NCI-H226 (cell line): ENCODE data around the gene C11orf52.
"Not testable (repeated sequence)": the region's sequence is repeated elsewhere in the genome, so short reads cannot be mapped to it uniquely, and the experiment has no call there.

Experiments used
- DNase-seq: peaks from one replicate; pipeline ENCODE4 v3.0.0-alpha.2; 2015

C11orf52 gene, protein sequence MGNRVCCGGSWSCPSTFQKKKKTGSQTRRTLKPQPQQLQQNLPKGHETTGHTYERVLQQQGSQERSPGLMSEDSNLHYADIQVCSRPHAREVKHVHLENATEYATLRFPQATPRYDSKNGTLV

DNA sequence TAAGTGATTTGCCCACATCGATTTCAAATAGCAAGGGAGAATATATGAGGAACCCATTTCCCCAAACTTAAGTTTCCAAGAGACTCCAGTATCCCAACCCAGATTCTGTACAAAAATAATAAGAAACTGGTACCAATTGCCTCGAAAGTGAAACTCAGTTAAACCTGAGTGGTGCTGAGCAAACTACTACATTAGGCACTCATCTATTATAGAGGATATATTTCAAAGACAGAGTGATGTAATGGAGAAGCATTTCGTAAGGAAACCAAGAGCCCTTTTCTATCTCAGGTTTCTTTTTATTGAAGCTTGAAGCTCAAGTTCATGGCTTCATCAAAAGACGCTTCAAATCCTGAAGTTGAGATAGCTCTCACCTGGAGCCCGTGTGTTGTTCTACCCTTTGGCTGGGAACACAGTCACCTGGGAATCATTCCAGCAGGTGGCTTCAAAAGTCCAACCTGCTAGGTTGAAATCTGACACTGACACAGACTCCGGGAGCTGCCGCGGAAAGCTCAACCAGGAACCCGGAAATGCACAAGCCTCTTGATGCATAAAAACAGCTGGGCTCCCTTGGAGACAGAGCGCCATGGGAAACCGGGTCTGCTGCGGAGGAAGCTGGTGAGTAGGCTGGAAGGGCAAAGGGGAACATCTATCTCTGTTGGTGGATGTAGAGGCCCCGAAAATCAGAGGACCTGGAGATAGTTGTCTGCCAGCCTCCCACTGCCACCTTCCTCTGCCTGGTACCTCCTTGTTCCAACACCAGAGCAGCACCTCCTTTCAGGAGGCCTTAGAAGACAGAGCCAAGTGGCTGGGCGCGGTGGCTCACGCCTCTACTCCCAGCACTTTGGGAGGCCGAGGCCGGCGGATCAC, at the start of gene C11orf52:
Gene C11orf52, plus strand, starts transcription at position 524 of the 867 bp plus-strand sequence. Its CDS starts 60 bp downstream, at position 584.
- DNase-seq = no peak

DNA sequence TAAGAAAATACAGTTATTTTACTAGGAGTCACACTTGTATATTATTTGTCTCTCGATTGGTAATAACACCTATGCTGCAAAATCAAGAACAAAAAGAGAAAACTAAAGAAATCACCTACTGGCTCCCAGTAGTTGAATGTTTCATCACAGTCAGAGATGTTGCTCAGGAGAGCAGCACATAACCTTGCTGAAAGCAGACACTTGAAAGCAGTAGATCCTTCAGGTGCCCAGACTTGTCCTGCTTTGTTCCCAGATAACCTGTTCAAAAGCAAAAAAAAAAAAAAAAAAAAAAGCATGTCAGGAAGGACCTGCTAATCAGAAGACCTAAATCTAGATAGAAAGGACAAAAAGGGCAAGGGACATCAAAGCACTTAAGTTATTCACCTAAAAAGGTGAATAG, 48.6 kb upstream of the C11orf52 start:
- no peak for DNase-seq

DNA sequence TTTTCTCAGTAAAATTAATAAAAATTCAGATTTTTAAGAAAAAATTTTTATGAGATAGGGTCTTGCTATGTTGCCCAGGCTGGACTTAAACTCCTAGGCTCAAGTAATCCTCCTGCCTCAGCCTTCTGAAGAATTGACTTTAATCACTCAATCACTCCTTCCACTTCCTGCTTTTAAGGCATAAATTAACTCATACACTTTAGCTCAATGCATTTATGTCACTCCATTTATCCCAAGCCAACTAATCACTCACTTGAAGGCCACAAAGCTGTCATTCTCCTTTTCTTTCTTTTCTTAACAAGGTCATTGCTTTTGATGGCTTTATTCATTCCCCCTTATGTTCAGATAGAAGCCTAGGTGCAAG, 48.2 kb upstream of the C11orf52 start:
- no peak for DNase-seq

DNA sequence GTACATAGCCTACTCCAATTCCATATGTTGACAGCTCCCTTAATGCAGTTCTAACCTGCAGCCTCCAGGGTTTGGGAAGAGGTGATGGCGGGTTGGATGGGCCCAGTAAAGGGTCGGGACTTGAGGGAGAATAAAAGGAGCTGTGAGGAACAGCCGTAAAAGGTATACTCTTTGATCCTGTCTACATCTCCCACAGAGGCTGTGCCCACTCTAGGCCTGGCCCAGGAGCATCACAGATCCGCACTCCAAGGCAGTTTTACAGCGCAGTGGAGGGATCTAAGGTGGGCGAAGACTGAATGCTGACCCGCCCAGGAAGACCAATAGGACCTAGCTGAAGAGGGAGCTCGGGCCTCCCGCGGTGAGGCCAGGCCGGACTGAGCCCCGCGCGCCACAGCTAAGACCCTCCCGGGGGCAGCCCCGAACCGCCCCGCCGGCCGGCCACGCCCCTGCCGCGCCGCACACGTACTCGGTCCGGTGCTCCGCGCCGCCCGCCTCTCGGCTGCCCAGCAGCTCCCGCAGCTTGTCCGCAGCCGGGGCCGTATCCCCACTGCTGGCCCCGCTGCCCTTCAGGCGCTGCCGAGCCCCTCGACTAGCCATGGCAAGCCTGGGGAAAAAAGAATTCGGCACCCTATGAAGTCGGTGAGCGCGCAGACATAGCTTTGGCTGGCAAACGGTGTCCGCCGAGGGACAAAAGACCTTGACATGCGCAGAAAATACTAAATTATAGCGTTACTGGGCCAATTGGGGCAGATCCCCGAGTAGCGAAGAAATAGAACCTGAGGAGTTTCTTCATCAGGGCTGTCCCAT, 47.6 kb upstream of the C11orf52 start, which contains the start of gene ALG9:
Gene ALG9, minus strand, starts transcription at position 696 of the 807 bp plus-strand sequence. Its CDS starts 99 bp downstream, at position 597.
- DNase-seq = peak; percentile 66

DNA sequence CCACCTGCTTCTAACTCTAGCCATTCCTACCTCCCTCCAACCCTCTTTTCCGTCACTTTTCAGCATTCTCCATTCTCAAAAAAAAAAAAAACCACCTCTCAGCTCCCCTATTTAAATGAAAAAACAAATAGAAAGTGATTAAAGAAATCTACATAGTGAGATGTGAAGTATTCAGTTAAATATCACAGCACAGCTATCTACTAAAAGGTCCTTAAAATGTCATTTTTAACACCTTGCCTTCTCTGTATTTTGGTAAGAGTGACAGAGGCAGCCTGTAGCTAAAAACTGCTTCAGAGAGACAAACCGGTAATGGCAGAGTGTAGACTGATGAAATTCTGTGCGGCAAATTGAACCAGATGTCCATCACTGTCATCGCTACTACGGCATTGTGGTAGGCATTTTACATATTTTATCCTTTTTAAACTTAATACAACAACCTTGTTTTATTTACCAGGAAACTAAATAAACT, 47.0 kb upstream of the C11orf52 start:
- no peak for DNase-seq

DNA sequence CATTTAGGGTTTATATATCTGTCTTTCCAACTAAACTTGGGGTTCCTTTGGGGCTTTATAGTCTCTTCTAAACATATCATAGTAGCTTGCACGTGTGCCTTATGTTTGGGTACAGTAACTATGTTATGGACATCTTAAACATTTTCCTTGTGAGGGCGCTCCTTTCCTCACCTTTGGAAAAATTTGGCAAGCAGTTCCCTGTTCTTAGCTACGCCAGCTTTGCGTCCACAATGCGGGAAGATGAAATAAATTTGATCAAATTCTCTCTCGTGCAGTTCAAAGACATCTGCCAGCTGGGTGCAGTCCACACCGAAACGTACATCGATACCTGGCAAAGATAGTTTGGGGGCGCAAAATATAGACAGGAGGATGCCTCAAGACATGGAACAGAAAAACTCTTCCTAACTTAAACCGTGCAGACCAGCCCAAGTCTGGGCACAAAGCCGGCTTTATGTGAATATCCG, 40.3 kb upstream of the C11orf52 start:
- no peak for DNase-seq

DNA sequence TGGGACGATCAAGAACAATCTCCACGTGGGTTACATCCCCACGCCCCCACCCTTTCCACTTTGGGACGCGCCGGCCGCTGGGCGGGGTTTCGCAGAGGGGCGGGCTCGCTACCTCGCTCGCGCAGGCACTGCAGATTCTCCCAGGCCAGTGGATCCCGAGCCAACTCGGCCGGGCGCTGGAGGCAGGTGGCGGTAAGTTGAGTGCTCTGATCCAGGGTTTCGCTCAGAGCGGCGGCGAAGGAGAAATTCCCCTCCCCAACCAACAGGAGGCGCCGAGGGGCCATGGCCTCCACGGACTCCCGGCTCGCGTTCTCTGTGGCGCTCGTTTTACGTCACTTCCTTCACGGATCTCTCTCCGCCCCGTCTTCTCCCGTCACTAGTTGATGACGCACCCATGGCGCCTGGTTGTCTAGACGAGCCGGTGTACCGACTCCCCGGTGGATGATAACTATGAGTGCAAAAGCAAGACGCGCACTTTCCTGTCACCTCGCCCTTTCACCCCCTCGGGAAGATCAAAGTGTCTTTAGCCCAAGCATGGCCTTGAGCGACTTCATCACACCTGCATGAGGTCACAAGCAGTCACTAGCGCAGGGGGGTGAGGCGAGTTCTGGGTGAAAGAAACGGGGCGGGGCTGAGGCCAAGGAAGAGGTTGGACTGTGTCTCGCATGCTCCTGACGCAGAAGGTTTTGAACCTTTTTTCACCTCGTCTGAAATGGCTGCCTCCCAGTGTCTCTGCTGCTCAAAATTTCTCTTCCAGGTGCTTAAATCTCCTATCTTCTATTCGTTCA, 39.7 kb upstream of the C11orf52 start, which contains the start of the genes CFAP68 and FDXACB1:
Gene CFAP68, plus strand, starts transcription at position 693 of the 788 bp plus-strand sequence. Its CDS starts 20 bp downstream, at position 713.
Gene FDXACB1, minus strand, starts transcription at position 317 of the 788 bp plus-strand sequence. Its CDS starts 33 bp downstream, at position 284.
- DNase-seq = peak; percentile 94

DNA sequence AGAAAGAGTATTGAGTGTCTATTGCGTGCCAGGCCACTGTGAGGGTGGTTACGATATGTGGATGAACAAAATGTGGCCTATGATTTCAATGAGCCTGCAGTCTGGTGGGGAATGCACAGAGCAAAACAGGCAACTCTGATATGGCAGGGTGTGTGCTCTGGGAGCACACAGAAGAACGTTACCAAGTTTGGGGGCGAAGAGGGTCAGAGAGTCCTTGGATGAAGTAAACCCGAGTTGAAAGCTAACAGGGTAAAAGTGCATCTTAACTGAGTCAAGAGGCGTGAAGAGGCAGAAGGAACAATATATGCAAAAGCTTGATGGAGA, 39.1 kb upstream of the C11orf52 start:
- no peak for DNase-seq

DNA sequence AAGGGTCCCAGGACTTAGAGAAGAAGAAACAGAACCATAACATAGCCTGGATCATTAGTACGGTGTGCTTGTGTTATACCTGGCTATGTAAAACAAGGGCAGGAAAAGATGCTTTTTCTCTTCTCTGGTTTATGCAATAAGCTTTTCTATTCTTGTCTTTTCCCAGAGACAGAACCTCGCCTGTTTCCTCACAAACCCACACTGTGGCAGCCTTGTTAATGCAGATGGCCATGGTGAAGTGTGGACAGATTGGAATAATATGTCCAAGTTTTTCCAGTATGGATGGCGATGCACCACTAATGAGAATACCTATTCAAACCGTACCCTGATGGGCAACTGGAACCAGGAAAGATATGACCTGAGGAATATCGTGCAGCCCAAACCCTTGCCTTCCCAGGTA, 36.5 kb upstream of the C11orf52 start:
- DNase-seq = no peak

DNA sequence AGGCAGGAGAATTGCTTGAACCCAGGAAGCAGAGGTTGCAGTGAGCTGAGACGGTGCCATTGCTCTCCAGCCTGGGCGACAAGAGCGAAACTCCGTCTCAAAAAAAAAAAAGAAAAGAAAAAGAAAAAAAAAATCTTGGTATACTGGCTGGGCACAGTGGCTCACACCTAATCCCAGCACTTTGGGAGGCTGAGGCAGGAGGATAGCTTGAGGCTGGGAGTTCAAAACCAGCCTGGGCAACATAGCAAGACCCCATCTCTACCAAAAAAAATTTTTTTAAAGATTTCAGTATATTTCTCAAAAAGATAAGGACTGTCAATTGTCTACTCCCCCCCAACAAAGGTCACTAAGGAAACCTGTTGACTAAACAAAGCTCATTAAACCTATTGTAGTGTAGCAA, 33.7 kb upstream of the C11orf52 start:
- DNase-seq = not testable (repeated sequence)

DNA sequence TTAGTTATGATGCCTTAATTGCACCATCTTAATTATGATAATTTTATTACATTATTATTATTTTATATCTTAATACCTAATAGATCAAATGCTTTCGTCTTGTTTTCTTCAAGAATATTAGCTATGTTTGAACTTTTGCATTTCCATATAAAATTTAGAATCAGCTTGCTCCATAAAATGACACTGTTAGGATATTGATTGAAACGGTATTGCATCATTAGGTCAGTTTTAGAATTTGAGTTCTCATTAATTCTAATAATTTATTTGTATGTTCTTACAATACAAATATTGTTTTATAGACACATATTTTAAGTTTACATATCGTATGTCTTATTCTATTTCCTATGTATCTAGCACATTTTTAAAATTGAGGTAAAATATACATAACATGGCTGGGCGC, 32.7 kb upstream of the C11orf52 start:
- DNase-seq = no peak

DNA sequence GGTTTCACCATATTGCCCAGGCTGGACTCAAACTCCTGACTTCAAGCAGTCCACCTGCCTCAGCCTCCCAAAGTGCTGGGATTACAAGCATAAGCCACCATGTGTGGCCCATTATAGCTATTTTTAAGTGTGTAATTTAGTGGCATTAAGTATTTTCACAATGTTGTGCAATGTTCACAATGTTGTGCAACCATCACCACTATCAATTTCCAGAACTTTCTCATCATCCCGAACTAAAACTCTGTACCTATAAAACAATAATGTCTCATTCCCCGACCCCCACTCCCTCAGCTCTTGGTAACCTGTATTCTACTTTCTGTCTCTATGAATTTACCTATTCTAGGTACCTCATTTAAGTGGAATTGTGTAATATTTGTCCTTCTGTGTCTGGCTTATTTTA, 31.9 kb upstream of the C11orf52 start:
- DNase-seq = no peak

DNA sequence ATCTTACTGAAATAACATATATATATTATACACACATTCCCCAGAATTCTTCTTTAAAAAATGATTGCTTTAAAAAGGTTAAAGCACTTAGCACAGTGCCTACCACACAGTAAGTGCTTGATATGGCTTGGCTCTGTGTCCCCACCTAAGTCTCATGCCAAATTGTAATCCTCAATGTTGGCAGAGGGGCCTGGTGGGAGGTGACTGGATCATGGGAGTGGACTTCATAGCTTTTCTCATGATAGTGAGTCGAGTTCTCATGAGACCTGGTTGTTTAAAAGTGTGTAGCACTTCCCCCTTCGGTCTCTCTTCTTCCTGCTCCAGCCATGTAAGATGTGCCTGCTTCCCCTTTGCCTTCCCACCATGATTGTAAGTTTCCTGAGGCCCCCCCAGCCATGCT, 13.3 kb upstream of the C11orf52 start:
- DNase-seq = no peak

DNA sequence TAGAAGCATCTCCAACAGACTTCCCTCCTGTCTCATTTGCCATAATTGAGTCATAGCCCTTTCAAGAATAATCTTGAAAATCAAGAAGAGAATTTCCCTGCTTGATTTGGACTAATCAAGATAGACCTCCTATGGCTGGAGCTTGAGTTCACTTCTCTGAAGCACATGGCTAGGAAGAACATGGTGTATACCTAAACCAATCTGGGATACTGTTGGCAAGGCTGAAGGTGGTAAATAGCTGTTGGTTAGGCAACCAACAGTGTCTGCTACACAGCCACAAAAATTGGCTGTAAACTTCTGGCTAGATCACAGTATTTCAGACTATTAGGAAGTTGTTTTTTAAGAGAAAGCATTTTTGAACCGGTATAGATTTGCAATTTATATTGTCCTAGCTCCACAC, 12.0 kb upstream of the C11orf52 start:
- DNase-seq = no peak

DNA sequence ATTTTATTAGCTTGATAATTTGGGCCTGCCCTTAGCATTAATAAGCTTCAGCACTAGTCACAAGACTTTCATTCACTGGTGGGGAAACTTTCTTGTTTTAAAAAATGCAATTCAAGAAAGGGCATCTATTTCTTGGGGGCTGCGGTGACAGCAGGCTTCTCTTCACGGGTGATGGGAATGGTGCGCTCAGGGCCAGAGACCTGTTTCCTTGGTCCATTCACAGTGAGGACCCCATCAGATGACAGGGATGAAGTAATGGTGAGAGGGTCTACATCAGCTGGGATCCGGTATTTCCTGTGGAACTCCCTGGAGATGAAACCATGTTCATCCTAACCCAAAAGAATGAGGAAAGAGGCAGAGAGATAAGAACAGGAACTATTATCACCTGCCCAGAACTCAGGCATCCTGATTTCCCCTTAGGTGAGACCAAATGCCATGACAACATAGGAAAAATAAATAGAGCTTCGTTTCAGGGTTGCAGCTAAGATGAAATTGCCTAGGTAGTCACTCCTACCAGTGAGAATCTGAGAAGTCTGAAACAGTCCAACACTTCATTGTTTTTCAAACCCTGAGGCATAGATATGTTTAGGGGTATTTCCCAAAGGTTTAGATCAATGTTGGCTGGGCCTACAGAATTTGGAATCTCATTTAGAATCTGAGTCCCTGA, 9.9 kb upstream of the C11orf52 start:
- no peak for DNase-seq

DNA sequence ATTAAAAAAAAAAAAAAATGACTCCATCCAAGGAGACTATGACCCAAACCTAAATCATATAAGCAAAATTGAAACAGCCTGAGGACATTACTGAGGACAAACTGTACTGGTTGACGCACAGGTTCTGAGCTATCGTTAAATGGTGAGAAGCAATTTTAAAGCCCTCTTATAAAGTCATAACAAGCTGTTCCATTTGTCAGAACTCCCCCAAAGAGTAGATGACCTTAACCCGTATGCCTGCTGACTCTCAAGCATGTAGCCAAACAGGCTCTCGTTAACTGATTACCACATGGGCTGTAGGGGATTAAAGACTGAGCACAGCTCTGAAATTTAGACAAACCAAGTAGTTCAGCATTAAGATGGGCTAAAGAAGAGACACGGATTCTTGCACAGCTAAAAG, 9.3 kb upstream of the C11orf52 start:
- no peak for DNase-seq

DNA sequence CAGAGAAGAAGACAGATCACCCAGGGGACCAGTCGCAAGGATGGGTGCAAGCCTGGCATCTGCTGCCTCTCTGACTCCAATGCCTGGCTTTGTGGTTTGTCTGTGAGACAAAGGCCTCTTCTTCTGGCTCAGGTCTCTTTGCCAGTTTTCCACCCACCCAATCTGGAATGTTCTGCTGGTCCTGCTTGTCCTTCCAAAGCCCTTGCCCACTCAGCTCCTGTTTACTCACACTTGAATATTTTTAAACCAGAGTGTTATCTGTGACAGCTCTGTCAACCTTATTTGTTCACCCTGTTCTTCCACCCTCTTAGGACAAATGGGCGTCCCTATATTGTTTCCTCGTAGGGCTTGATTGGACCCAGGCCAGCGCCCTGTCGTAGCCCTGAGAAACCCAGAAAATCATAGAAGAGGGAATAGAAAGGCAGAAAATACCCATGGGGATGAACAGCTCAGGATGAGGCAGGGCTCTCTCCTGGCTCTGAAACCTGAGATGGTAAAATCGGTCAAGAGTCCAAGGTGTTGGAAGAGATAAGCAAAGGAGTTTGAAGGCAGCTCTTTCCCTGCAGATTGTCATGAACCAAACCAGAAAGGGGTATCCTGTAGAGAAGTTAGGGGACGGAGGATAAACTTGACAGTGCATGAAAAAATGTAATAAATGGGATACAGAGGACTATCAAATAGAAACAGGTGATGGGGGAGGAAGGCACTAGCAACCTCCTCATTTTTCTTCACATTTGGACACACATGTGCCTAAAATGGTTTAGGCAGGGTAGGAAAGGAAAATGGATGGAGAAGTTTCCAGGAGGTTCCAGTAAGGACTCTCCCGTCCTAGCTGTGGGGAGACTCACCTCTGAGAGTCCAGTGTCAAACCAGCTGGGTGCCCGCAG, 7.8 kb upstream of the C11orf52 start:
- DNase-seq = no peak

DNA sequence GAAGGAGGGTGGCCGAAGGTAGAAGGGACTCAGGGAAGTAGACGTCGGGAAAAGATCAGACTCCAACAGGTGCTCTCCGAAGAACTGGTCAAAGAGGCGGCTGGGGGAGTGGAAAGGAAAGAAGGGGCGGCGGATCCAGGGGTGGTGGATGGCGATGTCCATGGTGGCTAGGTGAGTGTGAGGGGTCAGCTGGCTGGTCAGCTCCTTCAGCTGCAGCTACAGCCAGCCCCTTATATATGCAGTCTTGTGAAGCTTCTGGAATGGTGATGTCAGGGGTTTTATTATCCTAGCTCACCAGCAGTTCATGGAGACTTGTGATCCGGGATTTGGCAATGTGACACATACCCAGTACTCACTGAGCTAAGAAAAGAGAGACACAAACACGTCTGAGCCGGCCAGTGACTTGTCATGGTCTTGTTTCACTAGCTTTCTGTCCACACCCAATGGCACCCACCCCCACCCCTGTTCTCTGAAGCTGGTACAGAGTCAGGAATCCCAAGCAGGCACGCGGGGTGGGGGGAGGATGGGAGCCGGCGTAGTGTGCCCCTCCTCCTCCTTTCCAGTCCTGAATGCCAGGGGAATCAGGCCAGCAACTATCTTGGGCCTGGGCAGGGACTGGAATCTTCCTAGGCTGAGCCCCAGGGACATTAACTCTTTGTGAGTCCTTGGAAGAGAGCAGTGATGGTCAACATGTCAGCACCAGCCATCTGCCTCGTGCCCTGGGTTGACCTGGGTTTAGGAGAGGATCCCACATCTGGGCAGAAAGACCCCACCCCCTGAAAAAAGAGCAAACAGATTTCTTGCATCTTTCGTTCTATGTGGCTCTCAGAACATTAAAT, 6.9 kb upstream of the C11orf52 start, which contains the start of gene CRYAB:
Gene CRYAB, minus strand, starts transcription at position 208 of the 839 bp plus-strand sequence. Its CDS starts 46 bp downstream, at position 162.
- no peak for DNase-seq

DNA sequence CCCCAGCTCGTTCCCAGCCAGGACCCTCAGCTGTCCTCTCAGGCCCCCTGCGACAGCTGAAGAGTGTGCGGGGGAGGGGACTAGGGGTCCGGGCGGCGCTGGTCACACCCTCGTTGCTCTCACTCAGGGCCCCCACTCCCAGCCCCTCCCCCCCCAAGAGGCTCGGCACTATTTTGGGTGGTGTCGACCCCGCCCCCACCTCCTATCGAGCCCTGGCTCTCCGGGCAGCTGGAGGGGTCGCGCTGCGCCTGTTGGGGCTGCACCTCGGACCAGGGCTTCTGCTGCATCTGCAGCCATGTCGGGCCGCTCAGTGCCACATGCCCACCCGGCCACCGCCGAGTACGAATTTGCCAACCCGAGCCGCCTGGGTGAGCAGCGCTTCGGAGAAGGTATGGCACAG, 6.2 kb upstream of the C11orf52 start, which contains the start of gene HSPB2:
Gene HSPB2, plus strand, starts transcription at position 200 of the 400 bp plus-strand sequence. Its CDS starts 96 bp downstream, at position 296.
- no peak for DNase-seq
